Hematopoietic multipotent progenitor cell treated with erythropoietin and hydrocortisone succinate and interleukin-3 and kit ligand, for 17 days (in vitro differentiated cells): ENCODE data around the gene ZNF22.
A peak's percentile ranks its signal among the peaks of the same experiment; 100 is the strongest.

Experiments used
- DNase-seq: peaks from one replicate; pipeline ENCODE4 v3.0.0-alpha.2; 2015; ENCODE audit warnings: low spot score

The ZNF22 gene

GRCh38 chr10:44977287-44978212 is 23.2 kb upstream of the ZNF22 start:
- no peak for DNase-seq

DNA sequence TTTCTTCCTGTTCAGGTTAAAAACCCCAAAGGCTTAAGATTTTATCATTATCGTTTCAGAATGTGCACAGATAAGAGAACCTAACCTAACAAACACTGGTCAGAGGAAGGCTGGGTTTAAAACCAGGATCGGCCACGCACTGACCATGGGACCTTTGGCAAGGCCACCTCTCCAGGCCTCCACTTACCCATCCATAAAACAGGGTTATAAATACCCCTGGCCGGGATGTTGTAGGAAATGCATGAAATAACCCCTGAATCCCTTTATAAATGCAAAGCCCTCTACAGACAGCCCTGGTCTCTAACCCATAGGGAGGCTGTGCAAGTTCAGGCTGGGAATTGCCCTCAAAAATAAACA is 22.5 kb upstream of the ZNF22 start:
- no peak for DNase-seq

- peak; percentile 17 for DNase-seq
These were observed 22.0 kb upstream of the ZNF22 start, which contains the start of gene DEPP1 for GRCh38 chr10:44978570-44979280. Gene DEPP1 (minus strand): TSS chr10:44978809. CDS start chr10:44978030, 779 bp downstream.

- DNase-seq, result no peak
These were observed 21.2 kb upstream of the ZNF22 start for GRCh38 chr10:44979281-44980191.

- DNase-seq, result no peak
These were observed 20.2 kb upstream of the ZNF22 start for GRCh38 chr10:44980309-44981171.

GRCh38 chr10:44981172-44982113 is 19.3 kb upstream of the ZNF22 start:
- DNase-seq, result no peak

DNA sequence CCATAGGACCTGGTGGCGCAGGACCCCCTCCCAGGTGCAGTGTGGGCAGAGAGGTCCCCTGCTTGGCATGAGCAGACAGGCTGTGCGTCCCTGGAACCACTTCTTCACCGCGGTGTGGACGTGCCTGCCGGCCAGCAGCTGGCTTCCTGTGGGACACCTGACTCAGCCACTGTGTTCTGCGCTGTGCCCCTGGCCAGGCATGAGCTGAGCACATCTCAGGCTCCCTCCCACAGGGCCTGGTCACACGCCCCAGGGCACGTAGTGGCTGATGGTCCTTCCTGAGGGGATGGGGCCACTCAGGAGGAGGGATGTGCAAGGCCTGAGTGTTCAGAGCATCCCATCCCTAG is 18.6 kb upstream of the ZNF22 start:
- no peak for DNase-seq

- no peak for DNase-seq
These were observed 18.2 kb upstream of the ZNF22 start for GRCh38 chr10:44982496-44982895.

- DNase-seq, result no peak
These were observed 17.4 kb upstream of the ZNF22 start for GRCh38 chr10:44983066-44983894.

DNA sequence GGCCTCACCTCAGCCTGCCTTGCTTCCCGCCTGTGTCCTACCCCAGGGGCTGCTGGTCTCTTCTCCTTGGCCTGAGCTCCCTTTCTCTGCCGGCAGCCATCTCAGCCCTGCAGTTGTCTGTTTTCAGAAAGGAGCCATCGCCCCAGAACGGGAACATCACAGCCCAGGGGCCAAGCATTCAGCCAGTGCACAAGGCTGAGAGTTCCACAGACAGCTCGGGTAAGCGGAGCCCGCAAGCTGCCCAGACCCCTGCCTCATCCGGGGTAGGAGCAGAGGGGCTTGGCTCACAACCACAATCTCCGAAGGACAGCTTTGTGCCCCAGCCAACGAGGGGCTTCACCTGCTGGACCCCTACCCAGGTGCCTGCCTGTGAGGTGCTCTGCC is 16.8 kb upstream of the ZNF22 start:
- no peak for DNase-seq

DNA sequence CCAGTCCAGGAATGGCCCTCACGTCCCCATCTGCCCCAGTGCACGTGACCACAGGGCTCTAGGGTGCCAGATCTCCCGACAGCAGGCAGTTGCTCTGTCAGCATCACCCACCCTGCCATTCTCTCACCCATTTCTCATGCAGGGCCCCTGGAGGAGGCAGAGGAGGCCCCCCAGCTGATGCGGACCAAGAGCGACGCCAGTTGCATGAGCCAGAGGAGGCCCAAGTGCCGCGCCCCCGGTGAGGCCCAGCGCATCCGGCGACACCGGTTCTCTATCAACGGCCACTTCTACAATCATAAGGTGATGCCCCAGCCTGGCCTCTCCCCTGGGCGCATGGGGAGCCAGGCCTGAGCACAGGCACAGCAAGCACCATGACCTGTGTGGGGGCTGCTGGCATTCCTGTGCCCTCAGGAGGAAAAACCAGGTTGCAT is 16.0 kb upstream of the ZNF22 start:
- DNase-seq, result no peak

GRCh38 chr10:44985175-44985681 is 15.5 kb upstream of the ZNF22 start:
- no peak for DNase-seq

- DNase-seq, result no peak
These were observed 14.5 kb upstream of the ZNF22 start for GRCh38 chr10:44986179-44986578.

DNA sequence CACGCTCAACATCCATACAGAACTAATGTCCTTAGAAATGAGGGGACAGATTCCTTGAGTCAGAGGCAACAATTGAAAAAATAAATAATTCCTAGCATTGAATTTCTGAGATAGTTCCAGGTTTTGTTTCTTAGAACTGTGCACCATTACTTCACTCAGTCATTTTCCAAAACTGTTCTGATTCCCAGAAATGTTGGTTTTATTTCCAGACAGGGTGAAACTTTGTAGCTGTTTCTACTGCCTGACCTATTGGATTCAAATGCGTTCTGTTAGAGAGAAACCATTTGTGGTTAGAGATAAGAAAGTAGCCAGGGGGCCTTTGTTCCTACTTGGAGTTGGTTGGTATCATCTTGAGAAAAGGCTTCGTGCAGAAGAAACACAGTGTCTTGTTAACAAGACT is 14.1 kb upstream of the ZNF22 start:
- DNase-seq, result no peak

DNA sequence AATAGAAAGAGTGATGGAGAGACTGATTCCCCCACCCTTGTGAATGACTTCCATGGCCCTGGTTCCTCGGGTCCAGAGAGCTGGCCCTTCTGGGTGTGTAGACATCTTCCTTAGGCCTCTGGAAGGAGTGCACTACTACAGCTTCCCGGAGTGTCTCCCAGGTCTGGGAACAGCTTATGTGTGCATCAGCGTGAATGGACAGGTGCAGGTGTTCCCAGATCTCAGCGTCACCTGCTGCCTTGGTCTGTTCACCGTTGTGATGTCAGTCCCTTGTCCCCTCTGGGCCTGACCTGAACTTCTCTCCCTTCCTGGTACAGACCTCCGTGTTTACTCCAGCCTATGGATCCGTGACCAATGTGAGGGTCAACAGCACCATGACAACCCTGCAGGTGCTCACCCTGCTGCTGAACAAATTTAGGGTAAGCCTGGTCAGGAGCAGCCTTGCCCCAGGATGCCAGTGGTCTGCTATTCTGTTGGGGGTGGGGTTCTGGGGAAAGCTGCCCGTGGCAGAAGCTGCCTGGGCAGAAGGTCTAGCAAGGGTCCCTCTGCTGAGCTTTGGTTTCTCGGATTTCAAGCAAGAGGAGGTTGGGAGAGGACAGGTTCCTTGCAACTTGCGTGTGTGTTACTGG is 11.7 kb upstream of the ZNF22 start:
- no peak for DNase-seq

DNA sequence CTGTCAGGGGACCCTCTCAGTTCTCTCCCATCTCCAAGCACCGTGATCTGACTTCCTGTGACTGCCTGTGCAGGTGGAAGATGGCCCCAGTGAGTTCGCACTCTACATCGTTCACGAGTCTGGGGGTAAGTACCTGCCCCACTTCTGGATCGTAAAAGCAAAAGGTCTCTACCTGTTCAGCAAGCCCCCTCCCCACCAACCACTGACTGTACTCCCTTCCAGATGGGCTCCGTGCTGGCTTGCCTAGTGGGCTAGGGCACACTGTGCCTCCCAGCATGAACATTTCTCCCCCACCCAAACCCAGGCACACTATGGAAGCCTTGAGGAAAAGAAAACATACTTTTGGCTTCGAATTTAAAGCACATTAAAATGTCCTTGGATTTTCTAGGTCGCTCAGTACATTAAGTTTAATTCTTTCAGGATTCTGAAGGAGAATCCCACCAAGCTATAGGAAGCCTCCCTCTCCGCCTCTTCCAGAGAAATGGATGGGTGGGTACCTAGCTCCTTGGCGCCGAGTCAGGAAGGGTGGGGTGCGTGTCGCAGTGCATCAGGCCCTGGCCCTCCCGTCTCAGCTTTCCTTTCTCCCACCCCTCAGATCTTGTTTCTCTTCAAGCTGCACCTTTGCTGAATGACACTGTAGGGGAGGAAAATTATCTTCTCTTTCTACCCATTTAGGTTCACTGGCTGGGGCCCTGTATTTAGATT is 11.0 kb upstream of the ZNF22 start:
- no peak for DNase-seq

DNA sequence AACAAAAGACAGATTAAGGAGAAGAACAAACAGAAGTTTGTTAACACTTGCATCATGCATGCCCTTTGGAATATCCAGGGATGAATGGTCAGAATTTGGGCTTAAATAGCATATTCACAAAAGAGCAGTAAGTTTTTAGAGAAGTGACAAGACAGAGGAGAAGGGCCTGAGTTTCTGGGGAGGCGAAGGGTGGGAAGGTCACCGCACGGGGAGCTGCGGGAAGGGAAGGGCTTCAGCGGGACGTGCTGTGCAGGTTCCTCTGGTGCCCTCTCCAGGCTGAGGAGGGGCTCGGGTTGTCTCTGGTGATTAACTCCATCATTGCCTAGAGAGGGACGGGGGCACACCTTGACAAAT is 10.4 kb upstream of the ZNF22 start:
- DNase-seq, result no peak

DNA sequence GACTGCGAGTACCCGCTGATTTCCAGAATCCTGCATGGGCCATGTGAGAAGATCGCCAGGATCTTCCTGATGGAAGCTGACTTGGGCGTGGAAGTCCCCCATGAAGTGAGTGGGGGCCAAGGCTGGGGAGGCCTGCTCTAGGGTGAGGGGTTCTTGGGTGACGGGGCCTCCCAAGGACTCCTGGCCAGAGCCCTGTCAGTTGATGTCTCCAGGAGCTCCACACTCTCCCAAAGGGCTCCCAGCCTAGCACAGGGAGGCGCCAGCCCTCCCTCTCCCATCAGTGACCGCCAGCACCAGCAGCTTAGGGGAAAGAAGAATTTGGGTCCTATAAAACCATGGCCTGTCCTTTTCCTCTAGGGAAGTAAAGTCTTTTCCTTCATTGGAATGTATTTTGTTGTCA is 9.8 kb upstream of the ZNF22 start:
- no peak for DNase-seq
